GM18511 (cell line): ENCODE measurements around the gene ANP32B.
A peak's percentile ranks its signal among the peaks of the same experiment; 100 is the strongest.

ENCODE experiments used
- ATAC-seq: cut with Tn5 transposase; IDR thresholded peaks from one replicate; pipeline ENCODE4 v1.9.1; 2021; ENCODE audit warnings: mild to moderate bottlenecking, moderate library complexity; ENCODE audit not compliant: unreplicated experiment

Gene ANP32B

DNA sequence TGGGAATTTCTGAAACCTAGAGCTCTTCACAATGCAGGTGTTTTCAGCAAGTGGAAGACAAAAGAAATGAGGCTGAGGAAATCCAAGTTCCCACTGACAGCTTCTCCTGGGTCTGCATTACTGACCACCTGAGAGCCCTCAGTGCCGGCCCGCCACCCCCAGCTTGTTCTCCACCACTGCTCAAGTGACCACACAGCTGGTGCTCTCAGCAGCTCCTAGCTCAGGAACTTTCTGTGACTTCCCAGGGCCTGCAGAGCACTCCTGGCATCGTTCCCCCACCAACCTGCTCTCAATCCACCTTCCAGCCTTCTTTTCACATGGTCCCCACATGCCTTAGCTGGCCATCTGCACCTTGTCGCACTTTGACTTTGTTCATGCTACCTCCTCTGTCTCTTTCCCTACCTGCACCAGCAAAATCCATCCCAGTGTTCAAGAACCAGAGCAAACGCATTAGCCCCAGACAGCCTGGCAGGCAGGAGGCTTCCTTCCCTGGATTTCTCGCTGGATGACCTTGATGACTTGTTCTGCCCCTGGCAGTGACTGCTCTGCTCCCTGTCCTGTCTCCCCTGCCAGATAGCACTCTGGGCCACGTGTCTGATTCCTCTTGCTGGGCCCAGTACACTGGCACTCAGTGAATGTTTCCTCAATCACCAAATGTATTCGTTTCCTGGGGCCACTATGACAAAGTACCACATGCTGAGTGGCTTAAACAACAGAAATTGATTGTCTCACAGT is 38.3 kb downstream of the ANP32B start:
- no peak for ATAC-seq

GRCh38 chr9:98022447-98022846 is 39.3 kb downstream of the ANP32B start:
- no peak for ATAC-seq

GRCh38 chr9:98024702-98025101 is 41.6 kb downstream of the ANP32B start:
- no peak for ATAC-seq

DNA sequence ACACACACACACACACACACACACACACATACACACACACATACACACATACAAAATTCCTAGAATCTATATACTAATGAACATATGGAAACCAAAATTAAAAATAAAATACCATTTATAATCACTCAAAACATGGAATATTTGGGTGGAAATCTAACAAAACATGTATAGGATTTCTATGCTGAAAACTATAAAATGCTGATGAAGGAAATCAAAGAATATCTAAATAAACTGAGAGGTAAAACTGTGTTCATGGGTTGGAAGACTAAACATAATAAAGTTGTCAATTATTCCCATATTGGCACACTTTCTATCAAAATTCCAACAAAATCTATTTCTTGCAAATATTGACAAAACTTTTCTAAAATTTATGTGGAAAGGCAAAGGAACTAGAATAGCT is 48.0 kb downstream of the ANP32B start:
- no peak for ATAC-seq

- no peak for ATAC-seq
Measured at GRCh38 chr9:98031935-98032334, 48.8 kb downstream of the ANP32B start.

DNA sequence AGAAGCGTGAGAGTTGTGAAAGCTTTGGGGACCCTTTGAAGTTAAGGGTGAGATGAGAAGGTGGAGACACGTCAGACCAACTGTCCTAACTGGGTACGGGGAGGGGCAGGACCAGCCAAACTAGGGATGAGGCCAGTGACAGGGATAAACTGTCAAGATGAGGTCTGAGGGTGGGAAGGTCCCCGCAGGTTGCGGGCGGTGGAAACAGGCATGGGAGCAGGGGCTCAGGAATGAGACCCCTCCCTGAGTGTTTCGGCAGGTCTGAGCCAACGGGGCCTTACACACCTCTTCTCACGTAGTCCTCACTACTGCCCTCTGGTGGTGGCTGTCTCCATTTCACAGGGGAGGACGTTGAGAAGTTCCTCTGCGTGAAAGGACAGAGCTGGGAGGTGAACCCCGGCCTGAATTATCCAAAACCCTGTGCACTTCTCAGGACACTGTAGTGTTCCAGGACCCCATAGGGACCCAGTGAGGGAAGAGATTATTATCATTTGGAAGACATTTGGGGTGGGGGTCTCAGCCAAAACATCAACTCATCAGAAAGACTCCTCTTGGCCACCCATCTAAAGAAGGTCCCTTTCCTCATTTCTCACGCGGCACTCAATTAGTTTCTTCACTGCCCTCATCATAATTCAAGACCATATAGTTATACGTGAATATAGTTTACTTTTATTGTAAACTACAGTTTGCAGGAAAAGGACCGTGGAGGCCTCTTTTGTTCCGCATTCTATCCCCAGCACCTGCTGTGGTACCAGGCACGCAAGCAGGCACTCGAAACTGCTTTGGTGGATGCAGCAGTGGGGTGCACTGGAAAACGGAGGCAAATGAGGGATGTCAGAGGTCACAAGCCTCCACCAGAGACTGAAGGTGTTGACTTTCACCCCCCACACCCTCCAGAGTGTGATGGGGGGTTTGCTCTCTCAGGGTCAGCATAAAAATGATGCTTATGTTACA is 51.7 kb downstream of the ANP32B start:
- ATAC-seq = peak; percentile 49

DNA sequence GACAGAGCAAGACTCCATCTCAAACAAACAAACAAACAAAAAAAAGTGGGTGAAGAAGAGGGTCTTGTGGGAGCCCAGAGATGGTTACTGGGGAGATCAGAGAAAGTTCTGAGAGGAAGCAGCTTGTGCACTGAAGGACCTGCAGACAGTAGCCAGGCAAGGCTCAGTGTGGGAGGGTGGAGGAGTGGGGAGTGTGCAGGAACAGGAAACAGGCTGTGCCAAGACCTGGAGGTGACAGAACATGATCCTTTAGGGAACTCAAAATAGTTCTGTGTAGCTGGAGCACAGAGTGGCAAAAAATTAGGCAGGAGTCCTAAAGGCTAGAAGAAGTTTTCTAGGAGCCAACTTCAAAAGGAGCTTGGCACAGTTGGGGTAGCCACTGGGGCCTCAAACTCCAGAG is 54.2 kb downstream of the ANP32B start:
- no peak for ATAC-seq

DNA sequence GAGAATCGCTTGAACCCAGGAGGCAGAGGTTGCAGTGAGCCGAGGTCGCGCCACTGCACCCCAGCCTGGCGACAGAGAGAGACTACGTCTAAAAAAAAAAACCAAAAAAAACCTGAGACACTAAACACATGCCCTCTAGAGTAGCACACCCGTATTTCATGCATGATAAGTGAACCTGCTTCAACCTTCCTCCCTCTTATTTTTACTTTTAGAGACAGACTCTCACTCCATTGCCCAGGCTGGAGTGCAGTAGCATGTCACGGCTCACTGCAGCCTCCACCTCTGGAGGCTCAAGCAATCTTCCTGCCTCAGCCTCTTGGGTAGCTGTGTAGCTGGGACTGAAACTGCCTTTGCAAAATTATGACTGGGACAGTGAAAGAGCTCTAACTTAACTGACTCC is 55.8 kb downstream of the ANP32B start:
- peak; percentile 38 for ATAC-seq

GRCh38 chr9:98039607-98040017 is 56.5 kb downstream of the ANP32B start:
- ATAC-seq = peak; percentile 39

GRCh38 chr9:98040212-98040611 is 57.1 kb downstream of the ANP32B start:
- no peak for ATAC-seq

DNA sequence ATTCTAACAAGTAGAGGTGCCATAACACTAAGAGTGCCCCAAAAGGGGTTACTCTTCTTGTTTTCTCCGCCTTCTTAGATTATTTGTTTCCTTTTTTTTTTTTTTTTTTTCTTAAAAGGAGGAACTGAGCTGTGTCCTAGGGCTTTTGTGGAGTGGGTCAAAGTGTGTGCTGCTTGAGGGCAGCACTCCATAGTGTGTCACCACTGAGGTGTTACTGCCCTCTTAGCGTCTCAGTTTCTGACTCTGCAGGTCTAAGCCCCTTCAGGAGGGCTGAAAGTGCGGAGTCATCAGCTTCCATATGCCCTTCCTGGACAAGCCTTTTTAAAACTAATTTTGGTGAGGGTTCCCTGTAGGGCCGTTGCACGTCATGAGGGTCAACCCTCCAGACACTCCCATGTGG is 60.8 kb downstream of the ANP32B start:
- ATAC-seq = no peak

DNA sequence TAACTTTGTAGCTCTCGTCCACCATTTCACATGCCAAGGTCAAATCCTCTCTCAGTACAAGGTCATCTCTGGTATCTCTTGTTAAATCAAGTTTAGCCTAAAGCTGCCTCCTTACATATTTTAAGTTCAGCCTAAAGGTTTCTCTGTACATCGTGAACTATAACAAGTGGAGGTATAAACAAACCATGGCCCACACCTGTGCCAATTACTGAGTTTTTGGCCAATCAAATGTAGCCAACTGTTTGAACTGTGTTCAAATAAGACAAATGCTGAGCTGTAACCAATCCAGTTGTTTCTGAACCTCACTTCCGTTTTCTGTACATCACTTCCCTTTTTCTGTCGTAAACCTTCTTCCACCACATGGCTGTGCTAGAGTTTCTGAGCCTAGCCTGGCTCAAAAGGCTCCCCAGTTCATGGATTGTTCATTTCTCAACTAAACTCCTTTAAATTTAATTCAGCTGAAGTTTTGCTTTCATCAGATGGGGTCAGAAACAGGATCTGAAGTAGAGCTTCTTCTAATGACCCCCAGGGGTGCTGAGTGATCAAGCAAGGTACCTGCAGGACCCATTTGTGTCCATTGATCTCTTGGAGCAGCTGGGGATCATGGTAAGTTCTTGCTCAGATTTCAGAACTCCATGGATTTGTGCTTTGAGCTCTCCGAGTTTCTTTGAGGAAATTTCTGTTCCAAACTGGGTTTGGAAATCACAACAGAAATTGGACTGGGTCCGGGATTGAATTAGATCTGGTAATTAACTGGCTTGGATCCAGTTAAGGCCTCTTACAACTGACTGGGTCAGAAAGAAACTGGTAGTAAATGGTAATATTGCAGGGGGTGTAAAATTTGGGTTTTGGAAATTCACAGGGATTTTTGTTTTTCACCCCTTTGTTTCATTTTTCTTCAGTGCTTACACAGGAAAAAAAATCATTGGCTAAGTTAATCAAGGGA is 62.4 kb downstream of the ANP32B start:
- ATAC-seq = peak; percentile 90

- ATAC-seq = no peak
Measured at GRCh38 chr9:98046180-98046543, 63.0 kb downstream of the ANP32B start.

DNA sequence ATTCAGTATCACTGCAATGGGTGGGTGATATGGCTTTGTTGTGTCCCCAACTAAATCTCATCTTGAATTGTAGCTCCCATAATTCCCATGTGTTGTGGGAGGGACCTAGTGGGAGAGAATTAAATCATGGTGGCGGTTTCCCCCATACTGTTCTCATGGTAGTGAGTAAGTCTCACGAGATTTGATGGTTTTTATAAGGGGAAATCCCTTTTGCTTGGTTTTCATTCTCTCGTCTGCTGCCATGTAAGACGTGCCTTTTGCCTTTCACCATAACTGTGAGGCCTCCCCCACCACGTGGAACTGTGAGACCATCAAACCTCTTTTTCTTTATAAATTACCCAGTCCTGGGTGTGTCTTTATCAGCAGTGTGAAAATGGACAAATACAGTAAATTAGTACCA is 63.9 kb downstream of the ANP32B start:
- no peak for ATAC-seq

DNA sequence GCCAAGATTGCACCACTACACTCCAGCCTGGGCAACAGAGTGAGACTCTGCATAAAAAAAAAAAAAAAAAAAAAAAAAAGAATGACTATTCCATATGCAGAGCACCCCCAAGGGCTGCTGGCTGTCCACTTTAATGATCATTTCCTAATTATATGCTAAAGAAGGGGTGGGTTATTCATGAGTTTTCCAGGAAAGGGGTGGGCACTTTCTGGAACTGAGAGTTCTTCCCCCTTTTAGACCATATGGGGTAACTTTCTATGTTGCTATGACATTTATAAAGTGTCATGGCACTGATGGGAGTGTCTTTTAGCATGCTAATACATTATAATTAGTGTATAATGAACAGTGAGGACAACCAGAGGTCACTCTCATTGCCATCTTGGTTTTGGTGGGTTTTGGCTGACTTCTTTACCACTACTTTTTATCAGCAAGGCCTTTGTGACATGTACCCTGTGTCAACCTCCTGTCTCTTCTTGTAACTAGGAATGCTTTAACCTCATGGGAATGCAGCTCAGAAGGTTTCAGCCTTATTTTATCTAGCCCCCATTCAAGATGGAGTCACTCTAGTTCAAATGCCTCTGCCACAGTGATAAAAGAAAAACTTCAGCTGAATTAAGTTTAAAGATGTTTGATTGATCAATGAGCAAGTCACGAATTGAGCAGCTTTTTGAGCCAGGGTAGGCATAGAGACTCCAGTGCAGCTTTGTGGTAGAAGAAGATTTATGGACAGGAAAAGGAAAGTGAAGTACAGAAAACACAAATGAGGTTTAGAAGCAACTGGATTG is 66.3 kb downstream of the ANP32B start:
- no peak for ATAC-seq

GRCh38 chr9:98050351-98050750 is 67.2 kb downstream of the ANP32B start:
- ATAC-seq = no peak

- ATAC-seq = no peak
Measured at GRCh38 chr9:98054376-98054951, 71.3 kb downstream of the ANP32B start.

DNA sequence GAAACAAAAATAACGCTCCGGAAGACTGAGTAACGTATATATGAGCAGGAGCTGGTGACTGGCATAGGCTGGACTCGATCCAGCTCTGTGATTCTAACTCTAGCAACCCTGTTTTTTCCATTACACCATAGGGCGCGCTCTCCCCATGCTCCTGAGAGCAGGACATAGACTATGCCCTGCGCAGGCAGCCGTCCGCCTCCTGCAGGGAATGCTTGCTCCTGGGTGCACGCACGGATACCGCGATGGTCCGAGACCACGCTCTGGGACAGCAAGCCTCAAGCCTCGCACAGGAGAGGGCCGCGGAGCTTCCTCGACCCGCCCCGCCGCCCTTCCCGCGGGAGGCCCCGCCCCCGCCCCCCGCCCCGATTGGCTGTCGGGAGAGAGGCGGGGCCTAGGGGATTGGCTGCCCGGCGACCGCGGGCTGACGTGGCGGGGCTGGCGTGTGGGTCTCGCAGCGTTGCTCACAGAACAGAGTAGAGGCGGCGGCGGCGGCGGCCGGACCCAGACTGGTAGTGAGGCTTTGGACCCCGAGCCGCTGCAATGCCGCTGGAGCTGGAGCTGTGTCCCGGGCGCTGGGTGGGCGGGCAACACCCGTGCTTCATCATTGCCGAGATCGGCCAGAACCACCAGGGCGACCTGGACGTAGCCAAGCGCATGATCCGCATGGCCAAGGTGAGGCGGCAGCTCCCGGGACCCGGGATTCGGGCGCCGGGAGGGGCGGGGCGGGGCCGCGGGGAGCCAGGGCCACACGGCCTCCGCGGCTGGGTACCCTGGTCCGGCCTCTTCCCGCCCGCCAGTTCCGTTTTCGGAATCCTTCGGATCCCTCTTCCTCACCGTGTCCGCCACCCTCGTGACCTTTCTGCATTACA is 73.4 kb downstream of the ANP32B start, which contains the start of gene NANS:
Gene NANS, plus strand, starts transcription at position 464 of the 869 bp plus-strand sequence. Its CDS starts 77 bp downstream, at position 541.
- ATAC-seq = peak; percentile 95
